Erythroblast (primary cell): ENCODE results near the gene LIN7A.

Experiments used
- GATA1 ChIP-seq: IDR thresholded peaks from 2 replicates; pipeline ENCODE4 v1.6.1; 2011; ENCODE audit warnings: low read depth, mild to moderate bottlenecking, control low read depth, low read length, moderate library complexity
- POLR2A ChIP-seq: IDR thresholded peaks from 2 replicates; pipeline ENCODE4 v1.6.1; 2011; ENCODE audit warnings: mild to moderate bottlenecking, low read length

- TF ChIP-seq POLR2A (no peak), GATA1 (no peak)
These were observed 144.9 kb downstream of the LIN7A start for GRCh38 chr12:80792861-80793260.
